Pancreas (tissue), 10 donors: Measurements from ENCODE around the gene ACP5. TPM values are rescaled to one million over a fixed set of nuclear protein-coding genes. Genes with fewer than 3 reads are reported as not detected.
A peak's percentile ranks its signal among the peaks of the same experiment; 100 is the strongest.
"Not testable (repeated sequence)": the region's sequence is repeated elsewhere in the genome, so short reads cannot be mapped to it uniquely, and the experiment has no call there.

Source experiments
- ATAC-seq, 4 donors: fragments of 200-7000 bp; cut with Tn5 transposase; one replicate each; pipeline versions ENCODE4 v1.8.0 to v1.9.1; 2020; ENCODE audit warnings: mild to moderate bottlenecking in 4 of 4, moderate library complexity in 4 of 4
- DNase-seq, 6 donors: peaks; one replicate each; pipeline ENCODE4 v3.0.0-alpha.2; 2020
- FAIRE-seq: peaks from 2 replicates; lab custom pipeline; 2012; peaks lifted over from hg19 to GRCh38; lab: Jason Lieb, UNC
- H3K27ac ChIP-seq, 4 donors: fragments of 200-600 bp; sonication (generic); 1 replicate in 3 of 4; 2 replicates in 1 of 4; pipeline versions ENCODE4 v1.5.0 to v1.8.0; 2020
- H3K27me3 ChIP-seq, 4 donors: fragments of 200-600 bp; one replicate each; pipeline ENCODE4 v1.8.0; 2021
- H3K36me3 ChIP-seq, 3 donors: fragments of 200-600 bp; sonication (generic) in 1 of 3; one replicate each; pipeline versions ENCODE4 v1.5.0 to v1.8.0; 2020 to 2021
- H3K4me1 ChIP-seq, 3 donors: fragments of 200-600 bp; one replicate each; pipeline ENCODE4 v1.8.0; 2021
- H3K4me3 ChIP-seq, 4 donors: fragments of 200-600 bp; sonication (generic) in 2 of 4; one replicate each; pipeline versions ENCODE4 v1.5.0 to v1.8.0; 2020 to 2021
- H3K9me3 ChIP-seq, 4 donors: fragments of 200-600 bp; one replicate each; pipeline ENCODE4 v1.8.0; 2021
- CTCF ChIP-seq, 4 donors: fragments of 200-600 bp; sonication (generic) in 3 of 4; IDR thresholded peaks; one replicate each; pipeline versions ENCODE4 v1.5.0 to v1.8.0; 2021; ENCODE audit warnings: antibody characterized with exemption in 4 of 4
- WGBS, 2 donors: extraction: QIAGEN DNeasy Blood & Tissue Kit; methylation state at CpG; one replicate each; pipeline ENCODE4 v1.1.7; 2013; 5-methylcytosine and 5-hydroxymethylcytosine counted together
- intact Hi-C, 3 donors: fragments of 100-400 bp; cut with DNase I; formaldehyde crosslinking; loops; one replicate each; pipeline versions ENCODE4 v1.11.1 to v1.14.2; 2022
- polyA plus RNA-seq, 2 donors: library from polyadenylated mRNA; stranded (reverse); fragments of 200-250 nt; gene quantifications; one replicate each; pipeline ENCODE4 v1.2.3, GENCODE V29; 2013
- total RNA-seq, 6 donors: library from RNA; stranded (reverse); fragmentation: NEBNext Ultra II Directional in 4 of 6; extraction: Animal tissue kit (Norgen Biotek cat#: 25700) in 4 of 6; gene quantifications; one replicate each; pipeline versions ENCODE4 v1.2.1 to v1.2.4, GENCODE V29; 2021 to 2023
- donor health status: healthy with polysubstance abuse.
- donor health status: DM: no; HTN: no; CAD: no; lungs with moderate emphysema.
- donor health status: DM: no; HTN: no; CAD: no.
- donor health status: control.
- donor health status: control.
- donor health status: Bipolar disorder and iron deficiency.
- donor health status: DM: yes; HTN: yes; CAD: no.
- donor health status: DM: no; HTN: no; CAD: no.
- donor health status: DM: no; HTN: no; CAD: no.
- donor health status: DM: yes; HTN: yes; CAD: no.

Gene ACP5
- total and polyA plus RNA-seq, 8 donors: 3.5 to 21.8 (median 7.5) TPM

DNA sequence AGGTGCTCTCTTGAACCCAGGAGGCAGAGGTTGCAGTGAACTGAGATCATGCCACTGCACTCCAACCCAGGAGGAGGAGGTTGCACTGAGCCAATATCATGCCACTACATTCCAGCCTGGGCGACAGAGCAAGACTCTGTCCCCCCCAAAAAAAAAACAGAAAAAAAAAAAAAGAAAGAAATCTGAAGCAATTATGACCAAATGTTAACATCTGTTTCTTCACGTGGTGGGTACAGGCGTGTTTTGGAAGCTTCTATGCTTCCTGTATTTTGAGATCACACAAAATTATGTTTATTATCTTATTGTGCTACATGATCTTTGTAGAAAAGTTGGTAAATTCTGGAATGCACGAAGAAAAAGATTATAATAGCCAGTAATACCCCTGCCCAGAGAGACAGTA lies 2.7 kb upstream of the ACP5 start:
- intact Hi-C loops: no loop called here
- 71 to 76% methylated on average over 4 of the region's 4 CpGs for WGBS, 2 donors
- Histone ChIP-seq H3K27ac (no peak overlapping the region), H3K36me3 (no peaks in the 10 kb centered on the region), H3K4me1 (peaks cover 0 to 7% (median 0%) of the 10 kb centered on the region in 3 donors), H3K27me3 (no peaks in the 10 kb centered on the region), H3K4me3 (no peak overlapping the region), H3K9me3 (no peaks in the 10 kb centered on the region)
- no peak for TF ChIP-seq CTCF (IDR thresholded peaks at IDR 0.05)
- FAIRE-seq (no peak), DNase-seq (no peak), ATAC-seq (no peak)

- Histone ChIP-seq H3K4me3 (peak overlapping the region; percentile 8 to 40 (median 28)), H3K27ac (peak overlapping the region in 1 of 4 donors; percentile 65), H3K36me3 (no peaks in the 10 kb centered on the region), H3K27me3 (no peaks in the 10 kb centered on the region), H3K4me1 (peaks cover 0 to 7% (median 0%) of the 10 kb centered on the region in 3 donors), H3K9me3 (no peaks in the 10 kb centered on the region)
- 28% methylated on average over 61 to 62 of the region's 62 CpGs for WGBS, 2 donors
- intact Hi-C loops: loop anchor here in 1 of 3 donors (10.0 kb wide), 1 partner anchor 84 kb away; no protein-coding TSS in a partner anchor
- ATAC-seq (peak; percentile 24 to 76 (median 51)), DNase-seq (peak in 4 of 6 donors; percentile 31 to 75 (median 48)), FAIRE-seq (no peak)
- TF ChIP-seq CTCF (IDR thresholded peaks at IDR 0.05): no peak
Measured at GRCh38 chr19:11578258-11579142, 1.1 kb upstream of the ACP5 start.

- no peak for DNase-seq
- no peaks in the 10 kb centered on the region for H3K4me1 ChIP-seq
- ATAC-seq: no peak
- no peak overlapping the region for H3K4me3 ChIP-seq
- intact Hi-C loops: loop anchor here in 1 of 3 donors (10.0 kb wide), 1 partner anchor 81 kb away; no protein-coding TSS in a partner anchor
- H3K9me3 ChIP-seq: no peaks in the 10 kb centered on the region
- no peak for FAIRE-seq
- H3K27ac ChIP-seq: no peak overlapping the region
- no peak for TF ChIP-seq CTCF (IDR thresholded peaks at IDR 0.05)
- no peaks in the 10 kb centered on the region for H3K36me3 ChIP-seq
- H3K27me3 ChIP-seq: no peaks in the 10 kb centered on the region
- WGBS, 2 donors: 89 to 92% methylated on average over 15 of the region's 15 CpGs
Measured at GRCh38 chr19:11576227-11576626, 1.2 kb downstream of the ACP5 start.

GRCh38 chr19:11574689-11575088 lies 2.8 kb downstream of the ACP5 start:
- H3K9me3 ChIP-seq: no peaks in the 10 kb centered on the region
- no peak for ATAC-seq

GRCh38 chr19:11573763-11574162 lies 3.7 kb downstream of the ACP5 start:
- H3K9me3 ChIP-seq, H3K4me1 ChIP-seq, H3K4me3 ChIP-seq, DNase-seq, H3K27ac ChIP-seq, ATAC-seq, H3K36me3 ChIP-seq, FAIRE-seq, H3K27me3 ChIP-seq: not testable (repeated sequence)
- intact Hi-C loops: loop anchor here in 1 of 3 donors (10.0 kb wide), 1 partner anchor 79 kb away; no protein-coding TSS in a partner anchor
- 97 to 98% methylated on average over 4 of the region's 4 CpGs for WGBS, 2 donors

More at GRCh38 chr19:11574689-11575088, 2.8 kb downstream of the ACP5 start:
- Histone ChIP-seq H3K36me3 (no peaks in the 10 kb centered on the region), H3K27ac (no peak overlapping the region), H3K4me1 (no peaks in the 10 kb centered on the region), H3K4me3 (no peak overlapping the region), H3K27me3 (no peaks in the 10 kb centered on the region)
- TF ChIP-seq CTCF (IDR thresholded peaks at IDR 0.05): no peak
- WGBS, 2 donors: 91% methylated on average over 8 to 9 of the region's 9 CpGs
- no peak for DNase-seq
- intact Hi-C loops: loop anchor here in 1 of 3 donors (10.0 kb wide), 1 partner anchor 80 kb away; no protein-coding TSS in a partner anchor
- no peak for FAIRE-seq

DNA sequence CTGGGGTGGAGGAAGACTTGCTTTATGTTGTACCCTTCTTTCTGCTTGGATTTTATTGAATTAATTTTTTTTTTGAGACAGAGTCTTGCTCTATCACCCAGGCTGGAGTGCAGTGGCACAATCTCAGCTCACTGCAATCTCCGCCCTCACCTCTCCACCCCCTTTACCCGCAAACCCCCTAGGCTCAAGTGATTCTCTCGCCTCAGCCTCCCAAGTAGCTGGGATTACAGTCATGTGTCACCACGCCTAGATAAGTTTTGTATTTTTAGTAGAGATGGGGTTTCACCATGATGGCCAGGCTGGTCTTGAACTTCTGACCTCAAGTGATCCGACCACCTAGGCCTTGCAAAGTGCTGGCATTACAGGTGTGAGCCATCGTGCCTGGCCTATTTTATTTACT lies 4.1 kb downstream of the ACP5 start:
- not testable (repeated sequence) for H3K36me3 ChIP-seq, H3K9me3 ChIP-seq, H3K4me3 ChIP-seq, DNase-seq, ATAC-seq, H3K27me3 ChIP-seq, H3K27ac ChIP-seq, H3K4me1 ChIP-seq, FAIRE-seq
- 84 to 87% methylated on average over 6 of the region's 6 CpGs for WGBS, 2 donors
- intact Hi-C loops: loop anchor here in 1 of 3 donors (10.0 kb wide), 1 partner anchor 79 kb away; no protein-coding TSS in a partner anchor
